SK-N-MC (cell line): Measurements from ENCODE around the gene NXPE3.
"Not testable (repeated sequence)": the region's sequence is repeated elsewhere in the genome, so short reads cannot be mapped to it uniquely, and the experiment has no call there.

Source experiments
- DNase-seq: peaks from one replicate; pipeline ENCODE4 v3.0.0-alpha.2; 2011; ENCODE audit warnings: low read depth, low spot score
- H3K27ac ChIP-seq: fragments of 200-600 bp; sonication (generic); 2 replicates; pipeline ENCODE4 v1.5.1; 2016; ENCODE audit warnings: mixed run types
- H3K36me3 ChIP-seq: fragments of 200-600 bp; sonication (generic); 2 replicates; pipeline ENCODE4 v1.6.1; 2017; ENCODE audit warnings: antibody characterized with exemption, low read length, mixed read lengths; ENCODE audit not compliant: insufficient read depth
- H3K4me3 ChIP-seq: fragments of 200-600 bp; sonication (generic); 2 replicates; pipeline ENCODE4 v1.5.1; 2016
- H3K9ac ChIP-seq: fragments of 200-600 bp; sonication (generic); 2 replicates; pipeline ENCODE4 v1.8.0; 2017; ENCODE audit warnings: mixed run types, mixed read lengths; ENCODE audit not compliant: insufficient read length
- H3K9me3 ChIP-seq: fragments of 200-600 bp; sonication (generic); 2 replicates; pipeline ENCODE4 v1.6.1; 2017; ENCODE audit warnings: low read depth, mild to moderate bottlenecking, antibody characterized with exemption, low read length, moderate library complexity, mixed read lengths
- EZH2 ChIP-seq: fragments of 200-600 bp; sonication (generic); IDR thresholded peaks from one replicate; pipeline ENCODE4 v1.6.1; 2017; ENCODE audit warnings: antibody characterized with exemption
- FOXP2 ChIP-seq: optimal IDR thresholded peaks from 2 replicates; pipeline ENCODE3; 2011; ENCODE audit warnings: mild to moderate bottlenecking, moderate library complexity; ENCODE audit not compliant: insufficient read depth; ENCODE audit errors: extremely low read length, control extremely low read depth
- POLR2AphosphoS5 ChIP-seq: IDR thresholded peaks from 2 replicates; pipeline ENCODE4 v1.6.1; 2012; ENCODE audit warnings: mild to moderate bottlenecking, low read depth, low read length, borderline replicate concordance

Gene NXPE3

GRCh38 chr3:101858464-101859030 lies 79.5 kb downstream of the NXPE3 start:
- H3K4me3 ChIP-seq, result no peak overlapping the region
- no peak for TF ChIP-seq FOXP2
- TF ChIP-seq EZH2, result no peak
- no peak overlapping the region for H3K9ac ChIP-seq
- H3K9me3 ChIP-seq, result no peaks in the 10 kb centered on the region
- no peak overlapping the region for H3K27ac ChIP-seq
- H3K36me3 ChIP-seq, result no peaks in the 10 kb centered on the region; the same call in 1 of the 2 replicates
- no peak for DNase-seq

DNA sequence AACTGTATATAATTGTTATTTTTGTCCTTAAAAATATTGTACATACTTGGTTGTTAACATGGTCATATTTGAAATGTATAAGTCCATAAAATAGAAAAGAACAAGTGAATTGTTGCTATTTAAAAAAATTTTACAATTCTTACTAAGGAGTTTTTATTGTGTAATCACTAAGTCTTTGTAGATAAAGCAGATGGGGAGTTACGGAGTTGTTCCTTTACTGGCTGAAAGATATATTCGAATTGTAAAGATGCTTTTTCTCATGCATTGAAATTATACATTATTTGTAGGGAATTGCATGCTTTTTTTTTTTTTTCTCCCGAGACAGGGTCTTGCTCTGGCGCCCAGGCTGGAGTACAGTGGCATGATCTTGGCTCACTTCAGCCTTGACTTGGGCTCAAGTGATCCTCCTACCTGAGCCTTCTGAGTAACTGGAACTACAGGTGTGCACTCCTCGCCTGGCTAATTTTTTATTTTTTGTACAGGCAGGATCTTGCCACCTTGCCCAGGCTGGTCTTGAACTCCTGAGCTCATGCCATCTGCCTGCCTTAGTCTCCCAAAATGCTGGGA lies 81.0 kb downstream of the NXPE3 start:
- Histone ChIP-seq H3K27ac (no peak overlapping the region), H3K9ac (no peak overlapping the region), H3K9me3 (no peaks in the 10 kb centered on the region), H3K36me3 (no peaks in the 10 kb centered on the region; the same call in 1 of the 2 replicates), H3K4me3 (no peak overlapping the region)
- TF ChIP-seq FOXP2 (no peak), EZH2 (no peak)
- DNase-seq, result no peak

DNA sequence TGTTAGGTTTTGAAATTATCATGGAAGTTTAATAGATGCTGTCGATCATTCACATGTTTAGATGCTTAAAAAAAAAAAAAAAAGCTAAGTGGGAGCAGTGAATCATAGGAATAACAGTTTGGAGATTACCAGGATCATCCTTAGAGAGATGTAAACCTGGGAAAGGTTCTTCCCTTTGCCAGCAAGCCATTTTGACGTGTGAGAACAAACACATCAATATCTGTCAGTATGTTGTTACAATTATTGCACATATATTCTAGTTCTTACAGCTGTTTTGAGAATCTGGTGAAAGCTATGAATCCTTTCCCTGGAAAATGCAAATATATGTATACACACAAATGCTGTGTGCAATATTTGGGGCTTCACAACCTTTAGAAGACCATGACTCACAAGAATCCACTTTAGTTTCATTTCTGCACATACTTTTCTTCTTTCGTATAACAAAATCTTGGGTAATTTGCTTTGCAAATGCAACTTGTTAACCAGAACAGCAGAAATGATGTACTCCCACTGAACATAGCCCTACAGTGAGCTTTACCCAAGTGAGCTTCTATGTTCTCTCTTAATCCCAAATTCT lies 82.3 kb downstream of the NXPE3 start:
- H3K27ac ChIP-seq, result no peak overlapping the region
- no peak for TF ChIP-seq EZH2
- TF ChIP-seq POLR2AphosphoS5, result no peak
- no peak for TF ChIP-seq FOXP2
- H3K9ac ChIP-seq, result no peak overlapping the region
- no peaks in the 10 kb centered on the region for H3K36me3 ChIP-seq
- no peak overlapping the region for H3K4me3 ChIP-seq
- no peak for DNase-seq
- H3K9me3 ChIP-seq, result no peaks in the 10 kb centered on the region

GRCh38 chr3:101861789-101862415 lies 82.9 kb downstream of the NXPE3 start:
- TF ChIP-seq POLR2AphosphoS5 (no peak), EZH2 (no peak), FOXP2 (no peak)
- DNase-seq, result no peak
- Histone ChIP-seq H3K4me3 (no peak overlapping the region), H3K36me3 (no peaks in the 10 kb centered on the region), H3K9me3 (no peaks in the 10 kb centered on the region), H3K27ac (no peak overlapping the region), H3K9ac (no peak overlapping the region)

- no peaks in the 10 kb centered on the region for H3K36me3 ChIP-seq
- H3K27ac ChIP-seq, result no peak overlapping the region
- TF ChIP-seq EZH2, result no peak
- no peak for TF ChIP-seq FOXP2
- DNase-seq, result no peak
- H3K4me3 ChIP-seq, result no peak overlapping the region
- H3K9me3 ChIP-seq, result no peaks in the 10 kb centered on the region
- H3K9ac ChIP-seq, result no peak overlapping the region
Observed at GRCh38 chr3:101862416-101863165, 83.6 kb downstream of the NXPE3 start.

GRCh38 chr3:101864926-101865325 lies 85.9 kb downstream of the NXPE3 start:
- not testable (repeated sequence) for H3K4me3 ChIP-seq, H3K9ac ChIP-seq, DNase-seq, H3K36me3 ChIP-seq, H3K27ac ChIP-seq, H3K9me3 ChIP-seq

DNA sequence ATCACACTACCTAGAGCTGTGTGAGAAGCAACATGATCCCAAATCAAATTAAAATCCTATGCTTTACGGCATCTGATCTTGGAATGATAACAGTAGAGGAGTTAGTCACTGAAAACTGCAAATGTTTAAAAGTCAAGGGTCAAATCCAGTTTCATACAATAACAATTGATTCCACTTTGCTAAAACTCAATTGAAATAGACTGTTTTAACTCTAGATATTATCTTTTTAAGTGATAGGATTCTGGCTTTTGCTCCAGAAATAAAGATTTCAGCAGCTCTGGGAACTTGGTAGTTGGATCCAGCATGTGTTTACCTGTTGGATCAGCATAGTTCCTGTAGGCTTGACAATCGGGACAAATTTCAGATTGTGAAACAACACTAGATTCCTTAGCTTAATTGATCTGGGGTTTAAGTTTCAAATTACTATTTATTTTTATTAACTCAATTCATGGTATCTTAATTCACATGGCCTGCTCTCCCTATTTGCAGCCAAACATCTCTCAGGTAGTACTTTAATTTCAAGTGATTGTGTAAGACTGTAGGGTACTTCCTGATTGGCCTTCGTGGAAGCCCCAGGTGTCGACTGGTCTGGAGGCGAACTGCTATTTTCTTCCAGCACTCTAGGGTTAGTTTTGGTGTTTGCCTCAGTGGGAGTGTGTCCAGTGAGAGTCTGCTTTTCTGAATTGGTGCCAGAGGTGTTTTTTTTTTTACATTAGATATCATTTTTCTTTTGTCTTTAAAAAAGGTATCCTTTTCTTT lies 86.9 kb downstream of the NXPE3 start:
- Histone ChIP-seq H3K9ac (no peak overlapping the region), H3K36me3 (no peaks in the 10 kb centered on the region), H3K27ac (no peak overlapping the region), H3K4me3 (no peak overlapping the region), H3K9me3 (no peaks in the 10 kb centered on the region)
- TF ChIP-seq POLR2AphosphoS5 (no peak), EZH2 (no peak), FOXP2 (no peak)
- no peak for DNase-seq

DNA sequence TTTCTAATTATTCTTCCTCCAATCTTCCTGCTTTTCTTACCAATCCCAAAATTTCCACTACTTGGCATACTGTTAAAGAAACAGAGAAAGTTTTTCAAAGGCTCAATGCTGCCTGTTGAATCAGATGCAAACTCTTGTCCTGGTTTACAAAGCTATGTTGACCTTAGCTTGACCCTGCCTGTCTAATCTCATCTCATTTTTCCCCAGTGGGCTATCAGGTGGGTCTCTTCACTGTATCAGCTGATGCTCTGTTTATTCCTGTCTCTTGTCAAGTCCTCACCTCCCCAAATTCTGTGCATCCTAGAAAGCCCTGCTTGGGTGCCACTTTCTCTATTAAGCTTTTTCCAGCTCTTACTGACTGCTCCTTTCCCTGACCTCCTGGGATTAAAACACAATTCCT lies 88.5 kb downstream of the NXPE3 start:
- Histone ChIP-seq H3K36me3 (no peaks in the 10 kb centered on the region), H3K9me3 (no peaks in the 10 kb centered on the region), H3K27ac (no peak overlapping the region), H3K9ac (no peak overlapping the region), H3K4me3 (no peak overlapping the region)
- no peak for DNase-seq
- TF ChIP-seq POLR2AphosphoS5, result no peak
